Nephron (organoid): ENCODE results near the gene ARHGAP26.
"Not testable (repeated sequence)": the region's sequence is repeated elsewhere in the genome, so short reads cannot be mapped to it uniquely, and the experiment has no call there.

Experiments used
- H3K27ac Mint-ChIP-seq, 3 experiments: 2 replicates each; pipeline ENCODE4 v1.8.0; 2020; ENCODE audit warnings: mixed read lengths in 3 of 3, mild to moderate bottlenecking in 2 of 3, moderate library complexity in 1 of 3
- H3K27me3 Mint-ChIP-seq: 2 replicates; pipeline ENCODE4 v1.8.0; 2021; ENCODE audit warnings: low read depth, mild to moderate bottlenecking, moderate library complexity, mixed read lengths
- H3K36me3 Mint-ChIP-seq: 2 replicates; pipeline ENCODE4 v1.8.0; 2020; ENCODE audit warnings: low read depth, mixed read lengths
- H3K4me1 Mint-ChIP-seq: 2 replicates; pipeline ENCODE4 v1.8.0; 2020; ENCODE audit warnings: mixed read lengths
- H3K4me3 Mint-ChIP-seq, 3 experiments: 2 replicates each; pipeline ENCODE4 v1.8.0; 2020; ENCODE audit warnings: mild to moderate bottlenecking in 3 of 3, mixed read lengths in 3 of 3, moderate library complexity in 2 of 3
- H3K9me3 Mint-ChIP-seq: 2 replicates; pipeline ENCODE4 v1.8.0; 2020; ENCODE audit warnings: mixed read lengths
- CTCF ChIP-seq, 3 experiments: fragments of 200-600 bp; sonication (generic); IDR thresholded peaks; one replicate each; pipeline ENCODE4 v1.5.0; 2021; ENCODE audit warnings: antibody characterized with exemption in 3 of 3; ENCODE audit not compliant: unreplicated experiment in 3 of 3

Gene ARHGAP26

GRCh38 chr5:142961440-142962173 is 191.4 kb downstream of the ARHGAP26 start:
- Mint-ChIP-seq H3K4me1 (peaks cover 22% of the 10 kb centered on the region), H3K4me3 (no peak overlapping the region), H3K36me3 (no peaks in the 10 kb centered on the region), H3K27me3 (peaks cover 3% of the 10 kb centered on the region), H3K9me3 (no peaks in the 10 kb centered on the region), H3K27ac (peak overlapping the region in 2 of 3 experiments; percentile 61)
- TF ChIP-seq CTCF (IDR thresholded peaks at IDR 0.05; ENCODE audit: unreplicated experiment in 3 of 3), result no peak

- TF ChIP-seq CTCF (IDR thresholded peaks at IDR 0.05; ENCODE audit: unreplicated experiment in 3 of 3), result no peak
- Mint-ChIP-seq H3K9me3 (no peaks in the 10 kb centered on the region), H3K36me3 (no peaks in the 10 kb centered on the region), H3K4me1 (peaks cover 22% of the 10 kb centered on the region), H3K4me3 (no peak overlapping the region), H3K27ac (peak overlapping the region in 1 of 3 experiments; percentile 61), H3K27me3 (peaks cover 3% of the 10 kb centered on the region)
These were observed 192.0 kb downstream of the ARHGAP26 start for GRCh38 chr5:142962174-142962533.

GRCh38 chr5:142965258-142966120 is 195.3 kb downstream of the ARHGAP26 start:
- H3K9me3 Mint-ChIP-seq, H3K36me3 Mint-ChIP-seq, H3K27me3 Mint-ChIP-seq, H3K4me3 Mint-ChIP-seq: not testable (repeated sequence)
- Mint-ChIP-seq H3K4me1 (peaks cover 14% of the 10 kb centered on the region), H3K27ac (peak overlapping the region in 2 of 3 experiments; percentile 30 to 69)
- TF ChIP-seq CTCF (IDR thresholded peaks at IDR 0.05; ENCODE audit: unreplicated experiment in 3 of 3), result peak; percentile 37 to 50 (median 47)

GRCh38 chr5:142966121-142966420 is 195.9 kb downstream of the ARHGAP26 start:
- no peak for TF ChIP-seq CTCF (IDR thresholded peaks at IDR 0.05; ENCODE audit: unreplicated experiment in 3 of 3)
- Mint-ChIP-seq H3K4me3 (no peak overlapping the region), H3K36me3 (no peaks in the 10 kb centered on the region), H3K27me3 (peaks cover 3% of the 10 kb centered on the region), H3K27ac (peak overlapping the region in 2 of 3 experiments; percentile 30 to 69), H3K4me1 (peaks cover 14% of the 10 kb centered on the region), H3K9me3 (no peaks in the 10 kb centered on the region)

- H3K36me3 Mint-ChIP-seq, result no peaks in the 10 kb centered on the region
- TF ChIP-seq CTCF (IDR thresholded peaks at IDR 0.05; ENCODE audit: unreplicated experiment in 3 of 3), result no peak
- H3K27me3 Mint-ChIP-seq, result peaks cover 3% of the 10 kb centered on the region
- H3K9me3 Mint-ChIP-seq, result no peaks in the 10 kb centered on the region
- peaks cover 13% of the 10 kb centered on the region for H3K4me1 Mint-ChIP-seq
- no peak overlapping the region for H3K27ac Mint-ChIP-seq
- H3K4me3 Mint-ChIP-seq, result no peak overlapping the region
These were observed 199.0 kb downstream of the ARHGAP26 start for GRCh38 chr5:142969186-142969585.
